ENCODE results near the gene CMAS. TPM values are rescaled to one million over a fixed set of nuclear protein-coding genes. Genes with fewer than 3 reads are reported as not detected.
"Not testable (repeated sequence)": the region's sequence is repeated elsewhere in the genome, so short reads cannot be mapped to it uniquely, and the experiment has no call there.

CMAS gene
- total and polyA plus RNA-seq, 2 donors (not counting 3 experiments of a cell fraction or from before 2014, with no cell fraction given): 8.5 to 35.4 TPM

DNA sequence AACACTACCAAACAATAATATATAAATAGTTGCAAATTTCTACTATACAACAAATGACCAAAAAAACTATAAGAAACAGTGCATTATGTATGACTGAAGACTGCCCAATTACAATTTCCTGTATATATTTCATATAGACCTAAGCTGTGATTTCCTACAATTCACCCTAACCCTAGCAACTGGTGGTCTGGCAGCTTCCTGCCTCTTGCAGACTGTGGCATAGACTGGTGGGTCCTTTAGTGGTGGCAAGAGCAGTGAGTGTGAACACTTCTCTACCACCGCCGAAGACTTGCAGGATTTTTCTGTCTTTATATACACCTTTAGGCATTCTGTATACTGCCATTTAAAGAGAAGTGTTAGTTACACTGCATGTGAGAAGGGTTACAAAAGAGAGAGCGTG, 43.6 kb upstream of the CMAS start:
- no peak overlapping the region for H3K27ac ChIP-seq (ENCODE audit: insufficient read depth, low read depth, low read length)
- DNase-seq (ENCODE audit: low read depth, low spot score) (no peak), FAIRE-seq (no peak)
- H3K9me3 ChIP-seq (replicated peaks; ENCODE audit: control insufficient read depth, insufficient read depth, low read length): no peaks in the 10 kb centered on the region
- intact Hi-C loops (cut with micrococcal nuclease): no loop called here
- ChIA-PET CTCF (interaction anchor here (1.0 to 5.0 kb wide), 3 partner anchors 10 to 305 kb away, joined by 3 to 23 read pairs (median 6); no protein-coding TSS in a partner anchor), POLR2A (no interaction called here)
- H3K36me3 ChIP-seq (ENCODE audit: control insufficient read depth in 2 of 2, extremely low read depth in 1 of 2, insufficient read depth in 2 of 2, low read length in 2 of 2): no peaks in the 10 kb centered on the region
- no peaks in the 10 kb centered on the region for H3K79me2 ChIP-seq (ENCODE audit: control insufficient read depth, insufficient read depth, low read length)
- H3K9ac ChIP-seq (replicated peaks; ENCODE audit: extremely low read depth, insufficient read depth, low read length): no peak overlapping the region
- no peaks in the 10 kb centered on the region for H3K9me1 ChIP-seq (replicated peaks; ENCODE audit: control insufficient read depth, extremely low read depth, insufficient read depth, low read length)
- no peaks in the 10 kb centered on the region for H3K4me1 ChIP-seq (ENCODE audit: control insufficient read depth, extremely low read depth, insufficient read depth, low read length)
- no peaks in the 10 kb centered on the region for H4K20me1 ChIP-seq (replicated peaks; ENCODE audit: control insufficient read depth, extremely low read depth, insufficient read depth, low read length)
- TF ChIP-seq JUN (IDR thresholded peaks at IDR 0.05; ENCODE audit: borderline replicate concordance, insufficient read depth, insufficient read length, low read depth) (no peak), GATA2 (IDR thresholded peaks at IDR 0.05; ENCODE audit: insufficient read depth, insufficient read length, low read depth, low read length) (no peak), FOS (IDR thresholded peaks at IDR 0.05; ENCODE audit: borderline replicate concordance, insufficient read depth, low read length) (no peak), POLR2AphosphoS5 (IDR thresholded peaks at IDR 0.05; ENCODE audit: insufficient read depth, low read depth, low read length) (no peak), EZH2 (IDR thresholded peaks at IDR 0.05; ENCODE audit: borderline replicate concordance, low read depth, low read length, severe bottlenecking) (no peak), MYC (IDR thresholded peaks at IDR 0.05; ENCODE audit: low read depth, low read length) (no peak), POLR2A (IDR thresholded peaks at IDR 0.05; ENCODE audit: low read depth, low read length) (no peak)
- TF ChIP-seq, protein P1, sequence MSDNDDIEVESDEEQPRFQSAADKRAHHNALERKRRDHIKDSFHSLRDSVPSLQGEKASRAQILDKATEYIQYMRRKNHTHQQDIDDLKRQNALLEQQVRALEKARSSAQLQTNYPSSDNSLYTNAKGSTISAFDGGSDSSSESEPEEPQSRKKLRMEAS (IDR thresholded peaks at IDR 0.05; ENCODE audit: insufficient read depth, insufficient read length): no peak
- TF ChIP-seq, protein P2, sequence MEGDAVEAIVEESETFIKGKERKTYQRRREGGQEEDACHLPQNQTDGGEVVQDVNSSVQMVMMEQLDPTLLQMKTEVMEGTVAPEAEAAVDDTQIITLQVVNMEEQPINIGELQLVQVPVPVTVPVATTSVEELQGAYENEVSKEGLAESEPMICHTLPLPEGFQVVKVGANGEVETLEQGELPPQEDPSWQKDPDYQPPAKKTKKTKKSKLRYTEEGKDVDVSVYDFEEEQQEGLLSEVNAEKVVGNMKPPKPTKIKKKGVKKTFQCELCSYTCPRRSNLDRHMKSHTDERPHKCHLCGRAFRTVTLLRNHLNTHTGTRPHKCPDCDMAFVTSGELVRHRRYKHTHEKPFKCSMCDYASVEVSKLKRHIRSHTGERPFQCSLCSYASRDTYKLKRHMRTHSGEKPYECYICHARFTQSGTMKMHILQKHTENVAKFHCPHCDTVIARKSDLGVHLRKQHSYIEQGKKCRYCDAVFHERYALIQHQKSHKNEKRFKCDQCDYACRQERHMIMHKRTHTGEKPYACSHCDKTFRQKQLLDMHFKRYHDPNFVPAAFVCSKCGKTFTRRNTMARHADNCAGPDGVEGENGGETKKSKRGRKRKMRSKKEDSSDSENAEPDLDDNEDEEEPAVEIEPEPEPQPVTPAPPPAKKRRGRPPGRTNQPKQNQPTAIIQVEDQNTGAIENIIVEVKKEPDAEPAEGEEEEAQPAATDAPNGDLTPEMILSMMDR (IDR thresholded peaks at IDR 0.05; ENCODE audit: extremely low read depth in 1 of 2, insufficient read depth in 1 of 2, low read depth in 1 of 2, low read length in 2 of 2): no peak
- no peak overlapping the region for H3K4me3 ChIP-seq (replicated peaks in 1 of 3; ENCODE audit: insufficient read depth in 1 of 3, low read depth in 1 of 3, low read length in 3 of 3)
- H2AFZ ChIP-seq (ENCODE audit: low read depth, low read length): no peak overlapping the region
- dilution Hi-C loops (cut with MboI; ENCODE audit: extremely low pct_ligation_motif_present, low sequenced_read_pairs): no loop called here
- BruUV-seq (replicated peaks): no TSS peak
- H3K4me2 ChIP-seq (ENCODE audit: insufficient read depth, low read length): no peak overlapping the region
- H3K27me3 ChIP-seq (ENCODE audit: control insufficient read depth in 2 of 2, insufficient read depth in 2 of 2, low read length in 2 of 2): no peaks in the 10 kb centered on the region

DNA sequence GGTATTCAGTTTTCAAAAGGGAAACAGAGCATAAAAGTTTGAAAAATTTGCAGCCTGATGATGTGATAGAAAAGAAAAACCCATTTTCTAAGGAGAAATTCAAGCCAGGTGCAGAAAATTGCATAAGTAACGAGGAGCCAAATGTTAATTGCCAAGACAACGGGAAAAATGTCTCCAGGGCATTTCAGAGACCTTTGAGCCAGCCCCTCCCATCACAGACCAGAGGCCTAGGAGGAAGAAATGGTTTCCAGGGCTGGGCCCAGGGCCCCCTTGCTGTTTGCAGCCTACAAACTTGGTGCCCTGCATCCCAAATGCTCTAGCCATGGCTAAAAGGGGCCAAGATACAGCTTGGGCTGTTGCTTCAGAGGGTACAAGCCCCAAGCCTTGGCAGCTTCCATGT, 38.2 kb upstream of the CMAS start:
- H3K4me2 ChIP-seq (ENCODE audit: insufficient read depth, low read length); POLR2A ChIA-PET; BruUV-seq (replicated peaks); H3K4me1 ChIP-seq (ENCODE audit: control insufficient read depth, extremely low read depth, insufficient read depth, low read length); FAIRE-seq; H3K9ac ChIP-seq (replicated peaks; ENCODE audit: extremely low read depth, insufficient read depth, low read length); dilution Hi-C loops (cut with MboI; ENCODE audit: extremely low pct_ligation_motif_present, low sequenced_read_pairs); intact Hi-C loops (cut with micrococcal nuclease); H3K27me3 ChIP-seq (ENCODE audit: control insufficient read depth in 2 of 2, insufficient read depth in 2 of 2, low read length in 2 of 2); H3K9me3 ChIP-seq (replicated peaks; ENCODE audit: control insufficient read depth, insufficient read depth, low read length); H4K20me1 ChIP-seq (replicated peaks; ENCODE audit: control insufficient read depth, extremely low read depth, insufficient read depth, low read length); H3K79me2 ChIP-seq (ENCODE audit: control insufficient read depth, insufficient read depth, low read length); H3K36me3 ChIP-seq (ENCODE audit: control insufficient read depth in 2 of 2, extremely low read depth in 1 of 2, insufficient read depth in 2 of 2, low read length in 2 of 2); H3K27ac ChIP-seq (ENCODE audit: insufficient read depth, low read depth, low read length); H3K4me3 ChIP-seq (replicated peaks in 1 of 3; ENCODE audit: insufficient read depth in 1 of 3, low read depth in 1 of 3, low read length in 3 of 3); DNase-seq (ENCODE audit: low read depth, low spot score); H3K9me1 ChIP-seq (replicated peaks; ENCODE audit: control insufficient read depth, extremely low read depth, insufficient read depth, low read length); H2AFZ ChIP-seq (ENCODE audit: low read depth, low read length): not testable (repeated sequence)
- CTCF ChIA-PET: interaction anchor here (1.5 kb wide), 1 partner anchor 11 kb away, joined by 5 read pairs; no protein-coding TSS in a partner anchor

All from endothelial cell of umbilical vein (primary cell).